CD4-positive, alpha-beta T cell (primary cell): ENCODE results near the gene LTB4R. TPM values are rescaled to one million over a fixed set of nuclear protein-coding genes. Genes with fewer than 3 reads are reported as not detected.

Experiments
- ATAC-seq: fragments of 200-7000 bp; cut with Tn5 transposase; one replicate; pipeline ENCODE4 v1.10.0; 2022; ENCODE audit warnings: mild to moderate bottlenecking; ENCODE audit not compliant: poor library complexity
- CTCF ChIA-PET: fragments of 350-600 bp; sonication (Branson Sonifier 250); formaldehyde crosslinking; loops from one replicate; lab custom pipeline; 2021; ENCODE audit warnings: antibody characterized with exemption, inconsistent platforms; lab: Charles Lee
- POLR2A ChIA-PET: fragments of 350-600 bp; sonication (Branson Sonifier 250); formaldehyde crosslinking; loops from one replicate; lab custom pipeline; 2021; ENCODE audit warnings: antibody characterized with exemption, inconsistent platforms; lab: Charles Lee
- DNase-seq, 14 experiments: peaks; one replicate each; pipeline ENCODE4 v3.0.0-alpha.2; 2013 to 2020; ENCODE audit warnings: mixed read lengths in 2 of 14
- H3K27ac ChIP-seq, 2 donors: one replicate each; pipeline versions ENCODE4 v1.5.1 to v1.7.0; 2013; ENCODE audit warnings: low read length in 2 of 2, low read depth in 1 of 2, mild to moderate bottlenecking in 1 of 2
- H3K27me3 ChIP-seq, 2 experiments: 1 replicate in 1 of 2; 2 replicates in 1 of 2; pipeline versions ENCODE4 v1.6.1 to v1.7.0; 2013; ENCODE audit warnings: low read length in 2 of 2, control low read depth in 1 of 2, mild to moderate bottlenecking in 1 of 2, moderate library complexity in 1 of 2; ENCODE audit not compliant: insufficient read depth in 2 of 2, control insufficient read depth in 1 of 2
- H3K36me3 ChIP-seq: one replicate; pipeline ENCODE4 v1.6.1; 2013; ENCODE audit warnings: low read length, control low read depth; ENCODE audit not compliant: insufficient read depth
- H3K4me1 ChIP-seq: one replicate; pipeline ENCODE4 v1.6.1; 2013; ENCODE audit warnings: low read length, control low read depth; ENCODE audit not compliant: insufficient read depth
- H3K4me3 ChIP-seq: one replicate; pipeline ENCODE4 v1.5.1; 2013; ENCODE audit warnings: mild to moderate bottlenecking, low read length, moderate library complexity
- H3K9me3 ChIP-seq, 2 experiments: 1 replicate in 1 of 2; 2 replicates in 1 of 2; pipeline versions ENCODE4 v1.6.1 to v1.7.0; 2013; ENCODE audit warnings: low read length in 2 of 2, mild to moderate bottlenecking in 2 of 2, control low read depth in 1 of 2, moderate library complexity in 1 of 2; ENCODE audit not compliant: control insufficient read depth in 1 of 2, insufficient read depth in 1 of 2
- H3K27ac Mint-ChIP-seq: one replicate; pipeline ENCODE4 v1.8.0; 2020; ENCODE audit warnings: mixed read lengths
- H3K27me3 Mint-ChIP-seq: one replicate; pipeline ENCODE4 v1.8.0; 2021; ENCODE audit warnings: mixed read lengths
- H3K36me3 Mint-ChIP-seq: one replicate; pipeline ENCODE4 v1.8.0; 2021; ENCODE audit warnings: low read depth, mixed read lengths
- H3K4me1 Mint-ChIP-seq: one replicate; pipeline ENCODE4 v1.8.0; 2021; ENCODE audit warnings: low read depth, mixed read lengths
- H3K4me3 Mint-ChIP-seq: one replicate; pipeline ENCODE4 v1.8.0; 2020; ENCODE audit warnings: mild to moderate bottlenecking, mixed read lengths
- H3K9me3 Mint-ChIP-seq: one replicate; pipeline ENCODE4 v1.8.0; 2020; ENCODE audit warnings: mixed read lengths
- intact Hi-C, 2 experiments: fragments of 100-400 bp; cut with DNase I in 1 of 2; cut with micrococcal nuclease in 1 of 2; formaldehyde crosslinking; loops; one replicate each; pipeline versions ENCODE4 v1.15.1 to v1.9.0; 2023 to 2025; cut with DNase I, micrococcal nuclease
- total RNA-seq, 174 experiments: library from RNA in 2 of 174; stranded (reverse) in 2 of 174; gene quantifications; one replicate each; pipeline ENCODE4 v1.2.3 and lab custom pipeline; 2021 to 2026
- TF ChIP-seq, protein P1 (sequence below): fragments of 200-600 bp; IDR thresholded peaks from one replicate; pipeline ENCODE4 v1.8.0; 2022; ENCODE audit warnings: antibody characterized with exemption, mild to moderate bottlenecking

The LTB4R gene
- total RNA-seq, 2 experiments from 2014 or later: 15.6 to 18.3 TPM

- CTCF ChIA-PET: interaction anchor here (1.4 to 4.9 kb wide), 11 partner anchors 9 to 123 kb away, joined by 3 to 67 read pairs (median 8); partner anchors contain the start of genes DHRS1, KHNYN, NOP9 and RABGGTA
- H3K4me1 ChIP-seq: peaks cover 68% of the 10 kb centered on the region
- Mint-ChIP-seq H3K4me3 (peak within 1 kb of the TSS; percentile 87), H3K36me3 (peaks cover 41% of the 10 kb centered on the region), H3K9me3 (no peaks in the 10 kb centered on the region), H3K27ac (peak within 1 kb of the TSS; percentile 76), H3K27me3 (no peaks in the 10 kb centered on the region), H3K4me1 (peaks cover 68% of the 10 kb centered on the region)
- H3K27ac ChIP-seq: peak within 1 kb of the TSS; percentile 59 to 66
- DNase-seq (no peak), ATAC-seq (no peak)
- H3K9me3 ChIP-seq: no peaks in the 10 kb centered on the region
- intact Hi-C loops: loop anchor here (2.0 to 5.0 kb wide), 3 partner anchors 21 to 37 kb away; partner anchors contain the start of gene RABGGTA (in 1 of the 2)
- POLR2A ChIA-PET: interaction anchor here (0.7 to 5.5 kb wide), 12 partner anchors 10 to 204 kb away, joined by 3 to 52 read pairs (median 12); partner anchors contain the start of genes CBLN3, CHMP4A, DCAF11 and DHRS1
- TF ChIP-seq, protein P1, sequence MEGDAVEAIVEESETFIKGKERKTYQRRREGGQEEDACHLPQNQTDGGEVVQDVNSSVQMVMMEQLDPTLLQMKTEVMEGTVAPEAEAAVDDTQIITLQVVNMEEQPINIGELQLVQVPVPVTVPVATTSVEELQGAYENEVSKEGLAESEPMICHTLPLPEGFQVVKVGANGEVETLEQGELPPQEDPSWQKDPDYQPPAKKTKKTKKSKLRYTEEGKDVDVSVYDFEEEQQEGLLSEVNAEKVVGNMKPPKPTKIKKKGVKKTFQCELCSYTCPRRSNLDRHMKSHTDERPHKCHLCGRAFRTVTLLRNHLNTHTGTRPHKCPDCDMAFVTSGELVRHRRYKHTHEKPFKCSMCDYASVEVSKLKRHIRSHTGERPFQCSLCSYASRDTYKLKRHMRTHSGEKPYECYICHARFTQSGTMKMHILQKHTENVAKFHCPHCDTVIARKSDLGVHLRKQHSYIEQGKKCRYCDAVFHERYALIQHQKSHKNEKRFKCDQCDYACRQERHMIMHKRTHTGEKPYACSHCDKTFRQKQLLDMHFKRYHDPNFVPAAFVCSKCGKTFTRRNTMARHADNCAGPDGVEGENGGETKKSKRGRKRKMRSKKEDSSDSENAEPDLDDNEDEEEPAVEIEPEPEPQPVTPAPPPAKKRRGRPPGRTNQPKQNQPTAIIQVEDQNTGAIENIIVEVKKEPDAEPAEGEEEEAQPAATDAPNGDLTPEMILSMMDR: no peak
- H3K4me3 ChIP-seq: peak within 1 kb of the TSS; percentile 65
- H3K36me3 ChIP-seq: peaks cover 34% of the 10 kb centered on the region
- no peaks in the 10 kb centered on the region for H3K27me3 ChIP-seq
Observed at GRCh38 chr14:24309538-24310264, 1.6 kb upstream of the LTB4R start, which contains the start of gene LTB4R2. LTB4R2 (plus strand) TSS chr14:24310140; CDS start chr14:24310665, 525 bp downstream.

DNA sequence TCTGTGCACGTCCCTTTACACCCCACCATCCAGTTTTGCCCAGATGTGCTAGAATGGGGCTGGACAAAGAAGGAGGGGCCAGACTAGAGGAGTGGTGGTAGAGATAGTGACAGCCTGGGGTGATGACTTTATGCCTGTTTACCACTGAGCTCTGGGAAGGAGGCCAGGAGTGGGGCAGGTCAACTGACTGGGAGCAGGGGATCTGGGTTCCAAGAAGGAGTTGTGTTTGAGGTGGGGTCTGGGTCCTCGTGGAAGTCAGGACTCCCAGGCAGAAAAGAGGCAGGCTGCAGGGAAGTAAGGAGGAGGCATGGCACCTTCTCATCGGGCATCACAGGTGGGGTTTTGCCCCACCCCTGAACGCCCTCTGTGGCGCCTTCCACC is 1.0 kb upstream of the LTB4R start:
- ATAC-seq (no peak), DNase-seq (no peak)
- Histone ChIP-seq H3K4me3 (peak overlapping the region; percentile 65), H3K27me3 (no peaks in the 10 kb centered on the region), H3K36me3 (peaks cover 32% of the 10 kb centered on the region), H3K9me3 (no peaks in the 10 kb centered on the region), H3K4me1 (peaks cover 73% of the 10 kb centered on the region), H3K27ac (peak overlapping the region; percentile 59 to 66)
- TF ChIP-seq, protein P1: no peak
- intact Hi-C loops: loop anchor here (2.0 to 5.0 kb wide), 3 partner anchors 21 to 38 kb away; partner anchors contain the start of gene RABGGTA (in 1 of the 2)
- no peaks in the 10 kb centered on the region for H3K27me3 Mint-ChIP-seq
- H3K4me1 Mint-ChIP-seq: peaks cover 73% of the 10 kb centered on the region
- peak overlapping the region; percentile 87 for H3K4me3 Mint-ChIP-seq
- POLR2A ChIA-PET: interaction anchor here (0.6 to 5.5 kb wide), 12 partner anchors 11 to 204 kb away, joined by 3 to 52 read pairs (median 10); partner anchors contain the start of genes CBLN3, CHMP4A, DCAF11 and DHRS1
- CTCF ChIA-PET: interaction anchor here (1.4 to 4.9 kb wide), 9 partner anchors 11 to 123 kb away, joined by 3 to 67 read pairs (median 8); partner anchors contain the start of genes DHRS1, KHNYN, NOP9 and RABGGTA
- no peaks in the 10 kb centered on the region for H3K9me3 Mint-ChIP-seq
- H3K27ac Mint-ChIP-seq: peak overlapping the region; percentile 76
- peaks cover 35% of the 10 kb centered on the region for H3K36me3 Mint-ChIP-seq

DNA sequence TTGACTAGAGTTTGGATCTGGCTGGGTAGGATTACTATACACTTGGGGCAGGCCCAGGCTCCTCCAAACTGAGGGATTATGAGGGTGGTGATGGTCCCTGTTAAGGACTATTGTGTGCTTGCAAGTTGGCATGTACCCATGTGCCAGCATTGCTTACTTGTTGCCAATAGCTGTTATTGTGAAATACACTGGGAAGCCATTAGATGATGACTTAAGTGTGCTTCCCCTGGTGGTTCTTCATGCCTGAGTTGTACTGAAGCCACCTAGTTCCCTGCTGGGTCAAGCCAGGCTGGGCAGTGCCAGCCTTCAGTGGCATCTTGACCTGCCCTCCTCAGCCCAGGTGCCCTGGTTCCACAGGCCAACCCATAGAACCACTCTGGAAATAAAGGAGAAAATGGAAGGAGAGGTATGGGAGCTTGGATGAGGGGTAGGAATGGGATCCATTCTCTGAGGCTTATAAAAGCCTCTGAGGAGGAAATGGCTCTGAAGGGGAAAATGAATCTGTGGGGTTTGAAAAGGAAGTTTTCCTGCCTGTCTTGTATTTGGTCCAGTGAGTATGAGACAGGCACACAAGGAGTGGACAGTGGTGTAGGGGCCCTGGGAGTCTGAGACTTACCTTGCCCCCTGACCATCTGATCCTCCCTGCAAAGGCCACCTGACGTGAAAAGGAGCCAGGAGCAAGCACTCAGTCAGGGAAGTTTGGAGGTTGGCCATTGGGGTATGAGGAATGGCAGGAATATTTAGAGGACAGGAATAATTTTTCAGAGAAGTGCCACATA is 724 bp downstream of the LTB4R start:
- intact Hi-C loops: loop anchor here (2.0 to 5.0 kb wide), 3 partner anchors 19 to 40 kb away; partner anchors contain the start of gene RABGGTA (in 1 of the 2)

More for the DNA sequence above, 724 bp downstream of the LTB4R start:
- ChIA-PET POLR2A (interaction anchor here (0.6 to 5.5 kb wide), 11 partner anchors 10 to 130 kb away, joined by 3 to 52 read pairs (median 10); partner anchors contain the start of genes ADCY4, CBLN3, CHMP4A and DHRS1), CTCF (interaction anchor here (0.6 to 4.9 kb wide), 9 partner anchors 12 to 137 kb away, joined by 3 to 67 read pairs (median 5); partner anchors contain the start of genes DHRS1, KHNYN, MDP1 and NOP9)
- Mint-ChIP-seq H3K4me1 (peaks cover 81% of the 10 kb centered on the region), H3K4me3 (peak overlapping the region; percentile 88), H3K36me3 (peaks cover 17% of the 10 kb centered on the region), H3K27me3 (no peaks in the 10 kb centered on the region), H3K9me3 (no peaks in the 10 kb centered on the region), H3K27ac (peak overlapping the region; percentile 76)
- ATAC-seq: peak; percentile 19
- peak in 3 of 14 experiments; percentile 42 to 67 (median 64) for DNase-seq
- Histone ChIP-seq H3K27me3 (no peaks in the 10 kb centered on the region), H3K27ac (peak overlapping the region; percentile 59 to 73), H3K4me1 (peaks cover 87% of the 10 kb centered on the region), H3K4me3 (peak overlapping the region; percentile 65), H3K9me3 (no peaks in the 10 kb centered on the region), H3K36me3 (peaks cover 18% of the 10 kb centered on the region)
- TF ChIP-seq, protein P1: no peak
